Tibial nerve (tissue), 3 donors: Measurements from ENCODE around the gene SSC4D.
"Not testable (repeated sequence)": the region's sequence is repeated elsewhere in the genome, so short reads cannot be mapped to it uniquely, and the experiment has no call there.

Source experiments
- POLR2A ChIP-seq, 2 donors: fragments of 450-650 bp; IDR thresholded peaks; one replicate each; pipeline ENCODE4 v1.6.1; 2017; ENCODE audit warnings: antibody characterized with exemption in 2 of 2, mild to moderate bottlenecking in 2 of 2, moderate library complexity in 2 of 2
- TF ChIP-seq, protein P1 (sequence below), 5 experiments: fragments of 200-600 bp in 3 of 5; fragments of 450-650 bp in 2 of 5; sonication (generic) in 3 of 5; IDR thresholded peaks; one replicate each; pipeline ENCODE4 v1.5.1; 2016 to 2019; ENCODE audit warnings: antibody characterized with exemption in 5 of 5, mild to moderate bottlenecking in 3 of 5, moderate library complexity in 2 of 5

DNA sequence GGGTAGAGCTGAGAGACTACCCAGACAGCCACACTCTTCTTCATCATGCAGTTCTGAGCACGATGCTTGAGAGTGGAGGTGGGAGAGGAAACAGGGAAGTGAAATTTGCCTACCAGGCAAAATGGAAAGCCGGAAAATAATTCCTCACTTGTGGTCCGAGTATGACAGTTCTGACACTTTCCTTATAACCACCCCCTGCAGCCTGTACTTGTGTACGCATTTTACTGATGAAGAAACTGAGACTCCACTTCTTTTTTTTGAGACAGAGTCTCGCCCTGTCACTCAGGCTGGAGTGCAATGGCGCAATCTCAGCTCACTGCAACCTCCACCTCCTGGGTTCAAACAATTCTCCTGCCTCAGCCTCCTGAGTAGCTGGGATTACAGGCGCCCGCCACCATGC is 6.4 kb downstream of the SSC4D start:
- TF ChIP-seq, protein P1, sequence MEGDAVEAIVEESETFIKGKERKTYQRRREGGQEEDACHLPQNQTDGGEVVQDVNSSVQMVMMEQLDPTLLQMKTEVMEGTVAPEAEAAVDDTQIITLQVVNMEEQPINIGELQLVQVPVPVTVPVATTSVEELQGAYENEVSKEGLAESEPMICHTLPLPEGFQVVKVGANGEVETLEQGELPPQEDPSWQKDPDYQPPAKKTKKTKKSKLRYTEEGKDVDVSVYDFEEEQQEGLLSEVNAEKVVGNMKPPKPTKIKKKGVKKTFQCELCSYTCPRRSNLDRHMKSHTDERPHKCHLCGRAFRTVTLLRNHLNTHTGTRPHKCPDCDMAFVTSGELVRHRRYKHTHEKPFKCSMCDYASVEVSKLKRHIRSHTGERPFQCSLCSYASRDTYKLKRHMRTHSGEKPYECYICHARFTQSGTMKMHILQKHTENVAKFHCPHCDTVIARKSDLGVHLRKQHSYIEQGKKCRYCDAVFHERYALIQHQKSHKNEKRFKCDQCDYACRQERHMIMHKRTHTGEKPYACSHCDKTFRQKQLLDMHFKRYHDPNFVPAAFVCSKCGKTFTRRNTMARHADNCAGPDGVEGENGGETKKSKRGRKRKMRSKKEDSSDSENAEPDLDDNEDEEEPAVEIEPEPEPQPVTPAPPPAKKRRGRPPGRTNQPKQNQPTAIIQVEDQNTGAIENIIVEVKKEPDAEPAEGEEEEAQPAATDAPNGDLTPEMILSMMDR (IDR thresholded peaks at IDR 0.05) = not testable (repeated sequence)
- TF ChIP-seq POLR2A (IDR thresholded peaks at IDR 0.05) = not testable (repeated sequence)
